Transverse colon (tissue), 4 donors: Measurements from ENCODE around the gene ELN. TPM values are rescaled to one million over a fixed set of nuclear protein-coding genes. Genes with fewer than 3 reads are reported as not detected.
A peak's percentile ranks its signal among the peaks of the same experiment; 100 is the strongest.

Source experiments
- DNase-seq: peaks from one replicate; pipeline ENCODE4 v3.0.0-alpha.2; 2019
- H3K27ac ChIP-seq, 4 donors: fragments of 200-600 bp; sonication (generic); 2 replicates each; pipeline ENCODE4 v1.5.1; 2016 to 2018; ENCODE audit warnings: inconsistent platforms in 4 of 4
- H3K27me3 ChIP-seq: fragments of 200-600 bp; sonication (generic); 2 replicates; pipeline ENCODE4 v1.5.1; 2017; ENCODE audit warnings: inconsistent platforms
- H3K36me3 ChIP-seq, 4 donors: fragments of 200-600 bp; sonication (generic); 2 replicates each; pipeline ENCODE4 v1.5.1; 2017 to 2019; ENCODE audit warnings: inconsistent platforms in 4 of 4
- H3K4me1 ChIP-seq, 4 donors: fragments of 200-600 bp; sonication (generic); 2 replicates each; pipeline ENCODE4 v1.5.1; 2017 to 2020; ENCODE audit warnings: inconsistent platforms in 4 of 4
- H3K4me3 ChIP-seq, 4 donors: fragments of 200-600 bp; sonication (generic); 1 replicate in 1 of 4; 2 replicates in 3 of 4; pipeline versions ENCODE4 v1.5.1 to v1.6.1; 2017 to 2019; ENCODE audit warnings: inconsistent platforms in 4 of 4
- H3K9me3 ChIP-seq, 2 donors: fragments of 200-600 bp; sonication (generic); 2 replicates each; pipeline ENCODE4 v1.5.1; 2017 to 2019; ENCODE audit warnings: inconsistent platforms in 2 of 2
- CTCF ChIP-seq, 5 experiments: fragments of 200-600 bp in 3 of 5; fragments of 450-650 bp in 2 of 5; sonication (generic) in 3 of 5; IDR thresholded peaks; 1 replicate in 2 of 5; 2 replicates in 3 of 5; pipeline ENCODE4 v1.5.1; 2016 to 2017; ENCODE audit warnings: antibody characterized with exemption in 5 of 5, inconsistent platforms in 3 of 5, mild to moderate bottlenecking in 2 of 5, moderate library complexity in 1 of 5
- EP300 ChIP-seq: sonication (generic); formaldehyde crosslinking; IDR thresholded peaks from one replicate; pipeline ENCODE4 v1.6.1; 2017; ENCODE audit warnings: antibody characterized with exemption, low read depth
- POLR2A ChIP-seq: fragments of 450-650 bp; IDR thresholded peaks from one replicate; pipeline ENCODE4 v1.6.1; 2016; ENCODE audit warnings: antibody characterized with exemption, mild to moderate bottlenecking, moderate library complexity
- POLR2AphosphoS5 ChIP-seq, 3 donors: sonication (generic); formaldehyde crosslinking; IDR thresholded peaks; one replicate each; pipeline ENCODE4 v1.6.1; 2016; ENCODE audit warnings: antibody characterized with exemption in 3 of 3
- WGBS, 2 donors: methylation state at CpG; one replicate each; pipeline ENCODE4 v1.1.5; 2018; ENCODE audit warnings: low coverage in 1 of 2; 5-methylcytosine and 5-hydroxymethylcytosine counted together
- in situ Hi-C, 4 donors: fragments of 200-750 bp; cut with MboI; loops; one replicate each; pipeline versions ENCODE4 v1.15.0 to v1.15.1; 2017; ENCODE audit warnings: low sequenced_read_pairs in 3 of 4, low pct_ligation_motif_present in 1 of 4, low pct_unique_long_range_greater_than_20kb in 1 of 4
- intact Hi-C: fragments of 100-400 bp; cut with DNase I; formaldehyde crosslinking; loops from one replicate; pipeline ENCODE4 v1.15.1; 2023; ENCODE audit warnings: low total_unique reads
- total RNA-seq, 4 donors: library from RNA; depleted of rRNA; stranded (reverse); fragments of >200 nt; gene quantifications; one replicate each; pipeline ENCODE4 v1.1.0, GENCODE V29; 2016

Gene ELN
- total RNA-seq, 4 donors from 2014 or later, result 8.4 to 147 (median 25.8) TPM

- peak overlapping the region; percentile 20 to 43 (median 30) for H3K4me3 ChIP-seq
Observed at GRCh38 chr7:74094224-74095101, 66.5 kb downstream of the ELN start.

GRCh38 chr7:74095135-74095534, 67.2 kb downstream of the ELN start:
- Histone ChIP-seq H3K27me3 (no peaks in the 10 kb centered on the region), H3K36me3 (peaks cover 0 to 5% (median 0%) of the 10 kb centered on the region in 4 donors), H3K4me1 (peaks cover 0 to 25% (median 14%) of the 10 kb centered on the region in 4 donors), H3K4me3 (peak overlapping the region in 1 of 4 donors; percentile 43), H3K9me3 (no peaks in the 10 kb centered on the region), H3K27ac (peak overlapping the region; percentile 70 to 84 (median 76))
- in situ Hi-C loops (loop anchor here in 1 of 4 donors (25.0 kb wide), 1 partner anchor 92 kb away; no protein-coding TSS in a partner anchor), intact Hi-C loops (no loop called here)
- no peak for DNase-seq
- WGBS, 2 donors, result 93% methylated on average over 6 of the region's 6 CpGs; no CpG with 5 or more reads in 1 of the 2 donors
- TF ChIP-seq POLR2AphosphoS5 (IDR thresholded peaks at IDR 0.05) (no peak), EP300 (no peak), POLR2A (no peak), CTCF (IDR thresholded peaks at IDR 0.05) (no peak)

More at GRCh38 chr7:74094224-74095101, 66.5 kb downstream of the ELN start:
- H3K9me3 ChIP-seq, result no peaks in the 10 kb centered on the region
- 43% methylated on average over 32 of the region's 32 CpGs; no CpG with 5 or more reads in 1 of the 2 donors for WGBS, 2 donors
- no peaks in the 10 kb centered on the region for H3K27me3 ChIP-seq
- TF ChIP-seq POLR2A (no peak), POLR2AphosphoS5 (IDR thresholded peaks at IDR 0.05) (peak in 1 of 3 donors; percentile 53)
- peak overlapping the region; percentile 70 to 84 (median 76) for H3K27ac ChIP-seq
- H3K36me3 ChIP-seq, result peaks cover 0 to 5% (median 0%) of the 10 kb centered on the region in 4 donors
- intact Hi-C loops, result no loop called here
- in situ Hi-C loops, result loop anchor here in 1 of 4 donors (25.0 kb wide), 1 partner anchor 93 kb away; no protein-coding TSS in a partner anchor
- peak; percentile 78 for DNase-seq
- peaks cover 0 to 25% (median 14%) of the 10 kb centered on the region in 4 donors for H3K4me1 ChIP-seq

GRCh38 chr7:74097937-74098614, 70.1 kb downstream of the ELN start:
- no peak for TF ChIP-seq POLR2A
- peak in 2 of 3 donors; percentile 2 to 5 for TF ChIP-seq POLR2AphosphoS5 (IDR thresholded peaks at IDR 0.05)
- no peak for TF ChIP-seq CTCF (IDR thresholded peaks at IDR 0.05)
- no peak for TF ChIP-seq EP300
- intact Hi-C loops (no loop called here), in situ Hi-C loops (loop anchor here in 1 of 4 donors (25.0 kb wide), 1 partner anchor 89 kb away; no protein-coding TSS in a partner anchor)
- H3K4me3 ChIP-seq, result no peak overlapping the region
- 84 to 85% methylated on average over 6 to 11 of the region's 11 CpGs for WGBS, 2 donors
- DNase-seq, result peak; percentile 24
- no peaks in the 10 kb centered on the region for H3K9me3 ChIP-seq
- peak overlapping the region; percentile 30 to 53 (median 47) for H3K27ac ChIP-seq
- H3K36me3 ChIP-seq, result peaks cover 0 to 5% (median 0%) of the 10 kb centered on the region in 4 donors
- peaks cover 0 to 16% (median 7%) of the 10 kb centered on the region in 4 donors for H3K4me1 ChIP-seq
- no peaks in the 10 kb centered on the region for H3K27me3 ChIP-seq

- 95% methylated on average over 17 of the region's 17 CpGs; no CpG with 5 or more reads in 1 of the 2 donors for WGBS, 2 donors
- Histone ChIP-seq H3K27ac (peak overlapping the region; percentile 10 to 51 (median 36)), H3K27me3 (no peaks in the 10 kb centered on the region), H3K9me3 (no peaks in the 10 kb centered on the region), H3K4me1 (peaks cover 0 to 9% (median 3%) of the 10 kb centered on the region in 4 donors), H3K4me3 (no peak overlapping the region), H3K36me3 (peaks cover 0 to 5% (median 0%) of the 10 kb centered on the region in 4 donors)
- in situ Hi-C loops, result loop anchor here in 1 of 4 donors (25.0 kb wide), 1 partner anchor 88 kb away; no protein-coding TSS in a partner anchor
- TF ChIP-seq CTCF (IDR thresholded peaks at IDR 0.05), result no peak
- no peak for TF ChIP-seq POLR2AphosphoS5 (IDR thresholded peaks at IDR 0.05)
- no peak for TF ChIP-seq POLR2A
- no peak for TF ChIP-seq EP300
- intact Hi-C loops, result no loop called here
- no peak for DNase-seq
Observed at GRCh38 chr7:74099031-74099430, 71.1 kb downstream of the ELN start.
